Activated CD4-positive, alpha-beta T cell treated with anti-CD3 and anti-CD28 coated beads for 48 hours (primary cell): ENCODE measurements around the gene VIT.
"Not testable (repeated sequence)": the region's sequence is repeated elsewhere in the genome, so short reads cannot be mapped to it uniquely, and the experiment has no call there.

Source experiments
- DNase-seq: peaks from one replicate; pipeline ENCODE4 v3.0.0-alpha.2; 2020

VIT gene

DNA sequence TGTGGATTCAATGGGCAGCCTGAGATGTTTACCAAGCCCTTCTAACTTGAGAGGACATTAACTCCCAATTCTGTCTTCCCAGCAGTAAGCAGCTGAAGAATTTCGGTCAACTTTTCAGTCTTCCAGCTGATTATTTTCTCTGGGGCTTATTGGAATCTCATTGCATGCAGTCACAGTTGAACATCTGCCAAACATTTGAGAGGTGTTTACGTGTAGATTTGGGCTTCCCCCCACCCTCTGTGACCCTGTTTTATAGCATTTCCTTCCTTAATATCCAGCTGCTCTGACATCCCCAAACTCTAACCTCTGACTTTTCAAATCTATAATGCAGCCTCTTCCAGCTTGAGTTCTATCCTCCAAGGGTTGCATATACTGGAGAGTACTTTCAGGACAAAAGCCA lies 16.5 kb upstream of the VIT start:
- DNase-seq = no peak

DNA sequence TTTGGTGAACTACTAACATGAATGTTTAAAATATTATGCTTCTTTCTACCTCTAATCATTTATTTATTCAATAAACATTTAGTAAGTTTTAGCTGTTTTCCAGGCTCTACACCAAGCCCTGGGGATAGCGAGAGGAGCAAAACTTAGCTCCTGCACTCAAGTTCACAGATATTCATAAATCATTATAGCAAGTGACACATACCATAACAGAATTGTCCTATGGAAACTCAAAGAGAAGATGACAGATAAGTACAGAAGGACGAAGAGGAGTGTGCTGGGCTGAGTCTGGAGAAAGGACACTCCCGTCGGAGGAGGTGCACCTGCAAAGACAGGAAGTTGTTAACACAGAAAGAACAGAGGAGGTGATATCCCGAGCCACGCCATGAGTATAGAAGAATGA lies 13.9 kb upstream of the VIT start:
- no peak for DNase-seq

DNA sequence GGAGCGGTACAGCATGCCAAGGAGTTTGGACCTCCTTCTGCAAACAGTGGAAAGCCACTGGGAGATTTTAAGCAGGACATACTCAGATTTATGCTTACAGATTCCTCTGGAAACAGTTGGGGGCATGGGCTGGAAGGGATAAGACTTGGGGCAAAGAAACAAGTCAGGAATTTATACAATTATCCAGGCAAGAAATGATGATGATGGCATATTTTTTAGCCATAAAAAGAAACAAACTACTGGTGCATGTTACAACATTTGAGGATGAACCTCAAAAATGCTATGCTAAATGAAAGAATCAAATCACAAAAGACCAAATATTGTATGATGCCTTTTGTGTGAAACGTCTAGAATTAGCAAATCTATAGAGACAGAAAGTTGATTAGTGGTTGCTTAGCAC lies 13.5 kb upstream of the VIT start:
- no peak for DNase-seq

DNA sequence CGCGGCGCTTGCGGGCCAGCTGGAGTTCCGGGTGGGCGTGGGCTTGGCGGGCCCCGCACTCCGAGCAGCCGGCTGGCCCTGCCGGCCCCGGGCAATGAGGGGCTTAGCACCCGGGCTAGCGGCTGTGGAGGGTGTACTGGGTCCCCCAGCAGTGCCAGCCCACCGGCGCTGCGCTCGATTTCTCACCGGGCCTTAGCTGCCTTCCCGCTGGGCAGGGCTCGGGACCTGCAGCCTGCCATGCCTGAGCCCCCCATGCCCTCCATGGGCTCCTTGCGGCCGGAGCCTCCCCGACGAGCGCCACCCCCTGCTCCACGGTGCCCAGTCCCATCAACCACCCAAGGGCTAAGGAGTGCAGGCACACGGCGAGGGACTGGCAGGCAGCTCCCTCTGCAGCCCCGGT lies 8.2 kb upstream of the VIT start:
- not testable (repeated sequence) for DNase-seq

DNA sequence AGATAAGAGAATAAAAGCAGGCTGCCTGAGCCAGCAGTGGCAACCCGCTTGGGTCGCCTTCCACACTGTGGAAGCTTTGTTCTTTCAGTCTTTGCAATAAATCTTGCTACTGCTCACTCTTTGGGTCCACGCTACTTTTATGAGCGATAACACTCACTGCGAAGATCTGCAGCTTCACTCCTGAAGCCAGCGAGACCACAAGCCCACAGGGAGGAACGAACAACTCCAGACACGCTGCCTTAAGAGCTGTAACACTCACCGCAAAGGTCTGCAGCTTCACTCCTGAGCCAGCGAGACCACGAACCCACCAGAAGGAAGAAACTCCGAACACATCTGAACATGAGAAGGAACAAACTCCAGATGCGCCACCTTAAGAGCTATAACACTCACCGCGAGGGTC lies 7.5 kb upstream of the VIT start:
- not testable (repeated sequence) for DNase-seq

DNA sequence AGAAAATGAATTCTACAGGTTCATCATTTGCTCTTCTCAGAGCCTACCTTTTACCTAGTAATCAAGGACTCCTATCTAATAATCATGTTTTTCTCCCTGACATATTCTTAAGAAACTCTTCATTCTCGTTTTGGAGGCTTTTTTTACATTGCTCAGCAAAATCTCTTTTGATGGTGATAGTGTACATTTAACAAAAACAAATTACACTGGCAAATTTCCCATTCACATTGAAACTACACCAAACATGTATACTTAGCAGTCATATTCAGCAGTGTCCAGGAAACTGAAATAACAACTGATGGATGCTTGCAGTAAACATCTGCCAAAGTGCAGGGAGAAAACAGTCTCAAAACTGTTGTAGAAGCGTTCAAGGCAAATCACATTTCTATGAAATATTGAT lies 4.4 kb upstream of the VIT start:
- no peak for DNase-seq

DNA sequence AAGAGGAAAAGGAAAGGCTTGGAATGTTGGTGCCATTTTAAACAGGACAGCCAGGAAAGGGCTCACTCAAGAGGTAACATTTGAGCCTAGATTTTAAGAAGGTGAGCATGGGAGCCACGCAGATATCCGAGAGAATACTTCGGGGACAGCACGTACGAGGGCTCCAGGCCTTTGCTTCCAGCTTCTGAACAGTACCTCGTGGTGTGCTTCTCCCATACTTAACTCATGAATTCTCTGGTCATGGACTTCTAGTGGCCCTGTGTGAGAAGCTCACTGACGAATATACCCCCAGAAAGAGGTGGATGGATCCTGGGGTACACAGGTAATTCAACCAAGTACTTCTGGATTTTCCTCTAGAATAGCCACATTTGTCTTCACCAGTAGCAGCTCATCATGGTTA lies 2.7 kb upstream of the VIT start:
- no peak for DNase-seq

DNA sequence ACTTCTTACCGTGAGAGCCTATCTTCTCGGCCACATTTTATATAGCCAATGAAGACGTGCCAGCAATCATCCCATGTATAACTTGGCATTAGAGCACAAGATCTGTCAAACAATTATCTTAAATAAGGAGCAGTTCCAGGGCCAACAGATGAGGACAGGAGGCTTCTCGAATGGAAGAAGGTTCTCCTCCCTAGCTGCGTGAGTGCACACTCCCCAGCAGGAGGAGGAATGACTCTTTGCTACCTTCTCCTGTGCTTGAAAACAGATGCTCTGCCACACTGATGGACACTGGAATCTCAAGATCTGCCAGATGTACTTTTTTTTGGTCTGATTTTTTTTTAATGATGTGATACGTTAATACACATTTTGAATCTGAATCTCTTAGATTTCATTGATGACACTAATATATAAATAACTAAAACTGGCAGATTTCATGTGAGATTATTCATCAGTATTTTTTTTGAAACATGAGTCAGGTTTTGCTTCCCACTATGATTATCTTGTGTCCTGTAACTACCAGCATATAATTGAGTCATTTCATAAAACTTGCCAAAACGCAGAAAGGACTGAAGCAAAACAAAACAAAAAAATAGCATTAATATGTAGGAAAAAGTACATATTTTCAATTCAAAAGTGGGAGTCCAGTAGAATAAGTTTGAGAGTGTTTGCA lies 626 bp upstream of the VIT start:
- no peak for DNase-seq

DNA sequence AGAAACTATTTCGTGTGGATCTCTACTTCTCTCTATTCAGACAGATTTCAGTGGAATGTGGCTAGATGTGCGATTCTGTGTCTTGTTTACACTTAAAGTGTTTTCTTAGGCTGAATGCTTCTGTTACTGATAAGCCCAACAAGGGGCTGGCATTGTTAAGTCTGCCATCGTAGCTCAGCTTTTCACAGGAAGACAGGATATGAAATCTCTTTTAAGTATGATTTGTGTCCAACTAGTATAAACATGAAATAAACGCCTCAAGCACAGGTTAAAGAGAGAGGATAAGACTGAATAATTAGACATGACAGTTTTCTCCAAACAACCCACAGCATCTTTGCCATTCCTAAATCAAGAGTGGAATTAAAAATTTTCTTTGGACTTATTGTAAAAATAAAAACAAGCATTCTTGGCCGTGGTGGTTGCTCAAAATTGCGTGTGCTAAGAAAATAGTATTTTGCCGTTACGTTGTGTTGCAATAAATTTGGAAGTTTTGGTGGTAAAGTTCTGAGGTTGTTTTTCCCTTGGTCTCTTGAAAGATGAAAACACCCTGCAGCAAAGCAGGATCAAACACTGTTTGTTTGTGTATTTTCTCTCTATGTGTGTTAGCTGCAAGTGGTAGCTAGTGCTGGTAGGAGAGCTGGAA lies 1.0 kb downstream of the VIT start:
- no peak for DNase-seq

DNA sequence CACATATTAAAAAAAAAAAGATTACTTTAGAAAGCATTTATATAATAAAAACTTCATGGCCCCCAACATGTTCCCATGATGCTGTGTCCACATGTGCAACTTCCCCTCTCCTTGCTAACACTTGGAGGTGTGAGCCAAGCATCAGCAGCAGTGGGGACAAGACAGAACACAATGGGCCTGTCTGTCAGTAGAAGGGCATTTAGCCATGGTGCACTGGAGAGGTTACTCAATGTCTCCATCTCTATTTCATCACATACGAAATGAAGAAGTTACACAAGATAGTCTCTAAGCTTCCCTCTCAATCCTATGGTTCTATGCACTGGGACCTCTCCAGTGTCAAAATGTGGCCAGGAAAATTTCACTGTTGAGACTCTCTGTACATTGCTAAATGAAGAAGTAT lies 2.5 kb downstream of the VIT start:
- no peak for DNase-seq

DNA sequence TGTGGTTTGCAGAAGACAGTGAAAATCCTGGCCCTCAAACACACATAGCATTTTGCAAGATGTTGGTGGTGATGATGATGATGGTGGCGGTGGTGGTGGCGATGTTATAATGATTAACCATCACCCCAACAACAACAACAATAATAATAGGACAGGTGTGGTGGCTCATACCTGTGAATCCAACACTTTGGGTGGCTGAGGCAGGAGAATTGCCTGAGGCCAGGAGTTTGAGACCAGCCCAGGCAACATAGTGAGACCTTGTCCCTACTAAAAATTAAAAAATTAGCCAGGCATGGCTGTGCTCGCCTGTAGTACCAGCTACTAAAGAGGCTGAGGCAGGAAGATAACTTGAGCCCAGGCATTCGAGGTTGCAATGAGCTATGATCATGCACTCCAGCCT lies 3.8 kb downstream of the VIT start:
- no peak for DNase-seq

DNA sequence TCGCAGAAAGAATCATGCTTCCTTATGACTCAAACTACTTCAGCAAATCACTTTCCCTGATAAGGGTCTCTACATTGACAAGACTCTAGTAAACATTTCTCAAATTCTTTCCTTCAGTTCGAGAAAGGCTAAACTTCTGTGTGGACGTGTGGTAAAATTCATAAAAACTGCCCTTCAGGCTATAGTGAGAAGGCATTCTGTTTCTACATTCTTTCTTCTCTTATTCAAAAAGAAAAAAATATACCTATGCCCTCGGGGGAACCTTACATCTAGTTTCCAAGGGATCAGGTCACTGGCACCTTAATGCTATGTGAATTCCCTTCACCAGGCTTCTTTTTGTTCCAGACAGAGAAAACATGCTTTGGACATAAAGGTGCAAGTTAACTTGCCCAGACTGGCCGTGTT lies 4.9 kb downstream of the VIT start:
- no peak for DNase-seq

DNA sequence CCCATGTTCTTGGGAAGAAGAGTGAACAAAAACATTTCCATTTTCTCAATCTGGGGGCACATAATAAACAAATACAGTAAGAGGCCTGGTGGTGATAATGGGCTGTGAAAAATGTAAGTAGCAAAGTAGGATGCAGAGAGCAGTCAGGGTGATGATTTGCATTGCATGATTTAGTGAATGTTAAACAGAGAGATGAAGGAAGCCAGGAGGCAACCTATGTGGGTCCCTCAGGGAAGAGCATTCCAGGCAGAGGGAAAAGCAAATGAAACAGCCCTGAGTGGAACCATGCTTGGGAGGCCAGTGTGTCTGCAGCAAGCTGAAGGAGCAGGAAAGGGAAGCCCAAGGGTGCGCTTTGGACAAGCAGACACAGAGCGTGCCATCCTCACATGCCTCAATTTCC lies 5.4 kb downstream of the VIT start:
- DNase-seq = no peak

DNA sequence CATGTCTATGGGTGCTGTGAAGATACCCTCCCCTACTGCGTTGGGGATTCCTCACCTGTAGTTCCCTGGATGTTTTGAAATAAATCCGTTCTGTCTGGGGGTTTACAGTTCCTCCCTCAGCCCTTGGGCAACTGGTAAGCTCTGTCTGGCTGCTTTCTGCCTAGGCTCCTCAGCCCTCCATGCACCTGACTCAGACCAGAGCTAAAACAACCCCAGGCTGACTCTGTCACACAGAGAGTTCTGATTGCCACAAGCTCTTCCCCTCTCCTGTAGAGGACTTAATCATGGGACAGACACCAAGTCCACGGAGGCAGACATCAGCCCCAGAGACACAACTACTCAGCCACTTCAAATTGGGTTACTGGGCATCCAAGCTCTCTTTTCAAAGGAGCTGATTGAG lies 6.3 kb downstream of the VIT start:
- DNase-seq = no peak

DNA sequence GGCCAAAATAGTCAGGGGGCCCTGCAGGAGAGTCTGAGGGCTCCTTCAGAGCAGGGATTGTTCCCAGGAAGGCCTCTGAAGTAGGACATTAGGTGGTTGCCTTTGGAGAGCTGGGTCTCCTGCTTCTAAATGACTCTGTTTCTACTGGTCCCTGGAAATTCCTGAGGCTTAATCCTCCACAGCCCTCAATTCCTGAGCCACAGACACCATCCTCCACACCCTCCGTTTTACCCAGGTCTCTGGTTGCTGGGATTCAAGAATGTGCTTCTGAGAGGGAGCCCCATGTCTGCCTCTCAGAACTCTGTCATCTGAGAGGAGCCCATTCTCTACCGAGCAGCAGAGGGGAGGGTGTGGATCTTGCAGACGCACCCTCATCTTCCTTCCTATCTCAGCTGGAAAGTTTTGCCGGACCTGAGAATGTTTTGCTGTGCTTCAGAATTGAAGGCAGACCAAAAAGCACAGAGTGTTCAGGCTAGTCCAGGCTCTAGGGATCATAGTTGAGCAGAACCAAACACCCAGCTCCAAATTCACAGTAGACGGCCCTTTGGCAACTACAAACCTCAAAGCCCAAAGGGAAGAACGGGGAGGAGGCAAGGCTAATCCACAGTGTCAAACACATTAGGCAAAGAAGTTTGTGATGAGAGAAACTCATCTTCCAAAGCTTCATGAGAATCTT lies 8.1 kb downstream of the VIT start:
- DNase-seq = no peak

DNA sequence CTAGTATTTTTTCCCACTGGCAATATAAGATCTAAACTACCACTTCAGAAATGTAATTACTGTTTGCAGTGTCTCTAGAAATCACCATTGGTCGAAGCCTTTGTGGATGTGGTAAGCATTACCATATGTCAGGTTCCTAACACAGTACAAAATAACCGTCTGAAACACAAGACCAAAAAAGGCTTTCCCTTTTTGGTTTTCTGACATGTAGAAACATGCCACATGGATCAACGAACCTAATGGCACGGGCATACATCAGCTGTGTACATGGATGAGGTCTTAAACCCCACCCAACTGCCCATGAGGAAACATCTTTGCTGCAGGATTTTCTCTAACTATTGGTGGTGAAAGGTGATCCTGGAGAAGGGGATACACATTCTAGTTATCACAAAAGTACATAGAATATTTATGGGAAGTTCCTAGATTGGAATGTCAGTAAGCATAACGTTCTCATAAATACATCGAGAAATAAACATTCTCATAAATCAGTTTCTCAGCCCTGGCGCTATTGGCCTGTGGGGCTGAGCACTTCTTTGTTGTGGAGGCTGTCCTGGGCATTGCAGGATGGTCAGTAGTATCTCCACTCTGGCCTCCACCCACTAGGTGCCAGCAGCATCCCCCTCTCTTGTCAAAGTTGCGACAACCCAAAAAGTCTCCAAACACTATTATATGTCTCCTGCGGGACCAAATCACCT lies 9.0 kb downstream of the VIT start:
- DNase-seq = no peak

DNA sequence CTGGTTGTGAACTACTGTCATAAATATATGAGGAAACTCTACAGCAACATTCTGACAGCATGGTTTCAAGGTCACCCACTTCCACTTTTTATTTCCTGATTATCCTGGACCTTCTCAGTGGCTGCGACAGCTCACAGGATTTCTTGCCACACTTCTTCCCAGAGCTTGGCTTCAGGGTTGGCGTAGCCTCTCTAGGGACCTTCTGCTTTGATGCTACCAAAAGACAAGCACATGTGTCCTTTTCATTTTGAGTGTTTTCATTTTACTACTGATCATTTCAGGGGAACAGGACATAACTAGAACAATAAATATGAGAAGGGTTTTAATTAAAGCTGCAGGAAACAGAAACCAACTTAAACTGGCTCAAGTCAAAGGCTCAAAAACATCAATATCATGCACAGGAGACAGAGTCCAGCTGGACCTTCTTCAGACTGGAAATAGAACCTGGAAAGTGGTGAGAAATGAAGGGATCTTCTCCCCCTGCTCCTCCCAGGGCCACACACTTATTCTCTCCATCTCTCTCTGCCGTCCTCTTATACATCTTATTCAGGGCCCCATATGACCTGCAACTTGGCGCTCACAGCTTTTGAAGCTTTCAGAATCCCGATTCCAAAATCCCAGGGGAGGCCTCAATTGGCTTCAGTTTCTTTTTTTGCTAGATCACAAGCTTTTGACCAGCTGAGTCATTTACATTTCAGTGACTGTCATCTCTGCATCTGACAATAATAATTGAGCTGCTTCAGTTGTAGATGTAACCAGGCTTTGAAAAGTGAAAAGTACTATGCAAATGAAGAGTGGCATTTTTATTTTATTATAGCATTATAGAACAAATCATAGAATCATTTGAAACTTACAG lies 9.7 kb downstream of the VIT start:
- DNase-seq = no peak

DNA sequence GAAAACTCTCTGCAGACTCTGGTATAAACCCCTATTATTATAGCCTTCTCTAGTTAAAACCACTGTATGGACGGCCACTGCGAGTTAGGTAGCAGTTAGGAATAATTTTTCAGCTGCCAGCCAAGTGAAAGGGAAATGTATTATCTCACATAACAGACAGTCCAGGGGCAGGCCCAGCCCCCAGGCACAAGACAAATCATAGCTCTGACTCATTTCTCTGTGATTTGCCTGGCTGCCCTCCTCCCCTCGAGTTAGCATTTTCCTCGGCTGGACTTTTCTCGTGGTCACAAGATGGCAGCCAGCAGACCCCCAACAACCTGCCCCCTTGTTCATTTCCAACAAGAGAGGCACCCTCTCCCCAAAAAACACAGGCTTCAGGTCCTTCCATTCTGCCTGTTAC lies 10.5 kb downstream of the VIT start:
- no peak for DNase-seq

DNA sequence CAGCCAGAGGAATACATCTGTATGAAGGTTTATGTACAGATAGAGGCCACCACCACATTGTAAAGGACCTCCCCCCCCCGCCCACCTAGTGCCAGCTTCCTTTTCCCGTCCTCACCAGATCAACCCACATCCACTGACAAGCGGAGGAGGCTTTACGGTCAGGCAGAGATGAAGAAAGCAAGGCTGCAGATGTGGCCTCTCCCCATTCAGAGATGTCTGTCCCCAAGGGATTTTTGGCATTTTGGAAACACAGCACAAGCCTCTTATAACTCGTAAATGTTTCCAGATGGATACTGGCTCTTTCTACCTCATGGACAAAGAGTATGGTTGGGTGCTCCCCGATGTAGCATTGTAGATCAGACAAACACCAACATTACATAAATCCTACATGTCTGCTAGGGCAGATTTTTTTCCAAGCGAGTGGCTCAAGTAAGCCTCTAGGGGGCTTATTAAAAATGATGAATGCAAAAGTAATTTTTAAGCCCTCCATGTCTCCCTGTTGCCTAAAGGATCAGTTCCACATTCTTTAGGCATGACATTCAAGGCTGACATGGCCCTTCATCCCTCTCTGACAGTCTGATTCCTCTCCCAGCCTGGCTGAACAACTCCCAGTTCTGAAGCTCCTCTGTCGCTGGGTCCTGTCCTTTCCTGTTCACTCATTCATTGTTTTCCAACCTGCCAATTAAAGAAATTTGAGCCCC lies 11.7 kb downstream of the VIT start:
- no peak for DNase-seq

DNA sequence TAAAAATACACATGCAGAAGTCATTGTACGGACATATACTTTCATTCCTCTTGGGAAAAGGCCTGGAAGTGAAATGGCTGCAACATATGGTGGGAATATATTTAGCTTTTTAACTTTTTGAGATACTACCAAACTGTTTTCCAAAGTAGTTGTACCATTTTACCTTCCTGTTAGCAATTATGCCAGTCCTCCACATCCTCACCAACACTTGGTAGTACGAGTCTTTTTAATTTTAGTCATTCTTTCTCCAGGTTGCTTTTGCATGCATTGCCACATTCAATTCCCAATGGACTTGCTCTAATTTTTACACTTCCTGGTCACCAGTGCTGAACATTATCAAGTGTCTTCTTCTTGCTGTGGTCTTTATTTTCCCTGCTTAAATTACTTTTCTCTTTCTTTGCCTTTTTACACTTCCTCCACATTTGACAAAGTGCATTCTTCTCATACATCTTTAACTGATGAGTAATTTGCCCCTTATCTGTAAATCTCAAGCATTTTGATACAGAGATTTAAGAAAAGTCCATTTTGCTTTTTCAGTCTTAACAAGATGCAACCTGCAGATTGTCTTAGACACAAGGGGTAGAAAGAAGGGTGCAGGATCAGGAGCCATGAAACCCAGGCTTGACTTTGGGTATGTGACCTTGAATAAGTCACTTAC lies 14.5 kb downstream of the VIT start:
- no peak for DNase-seq

DNA sequence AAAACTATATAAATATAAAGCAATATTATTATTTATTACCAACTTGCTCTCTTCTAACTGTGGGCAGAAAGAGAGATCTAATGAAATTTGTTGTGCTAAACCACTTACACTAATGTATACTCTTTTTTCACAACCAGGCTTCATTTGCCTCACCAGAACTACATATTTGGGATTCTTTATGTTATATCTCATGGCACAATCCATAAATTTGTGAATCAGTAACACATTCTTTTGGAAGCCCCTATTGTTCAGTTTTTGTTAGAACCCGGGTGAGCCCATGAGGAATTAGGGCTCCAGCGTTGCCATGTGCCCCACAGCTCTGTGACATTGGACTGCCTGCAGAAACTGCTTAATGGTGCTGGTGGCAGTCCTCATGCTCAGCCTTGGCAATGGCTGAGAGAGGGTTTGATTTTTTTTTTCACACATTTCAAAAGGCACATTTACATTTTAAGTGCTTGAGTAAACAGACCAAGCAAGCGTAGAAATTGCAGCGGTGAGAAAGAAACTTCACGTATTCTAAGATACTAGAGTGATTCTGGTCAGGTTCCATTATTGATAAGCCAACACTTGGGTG lies 15.3 kb downstream of the VIT start:
- no peak for DNase-seq
